NOMO-1 treated with DMSO at 0.1 percent for 48 hours (cell line): ENCODE measurements around the gene PPP4R3B.

Experiments used
- DNase-seq: peaks from one replicate; lab custom pipeline; 2025; ENCODE audit not compliant: unreplicated experiment; lab: John Stamatoyannopoulos, UW

PPP4R3B gene

DNA sequence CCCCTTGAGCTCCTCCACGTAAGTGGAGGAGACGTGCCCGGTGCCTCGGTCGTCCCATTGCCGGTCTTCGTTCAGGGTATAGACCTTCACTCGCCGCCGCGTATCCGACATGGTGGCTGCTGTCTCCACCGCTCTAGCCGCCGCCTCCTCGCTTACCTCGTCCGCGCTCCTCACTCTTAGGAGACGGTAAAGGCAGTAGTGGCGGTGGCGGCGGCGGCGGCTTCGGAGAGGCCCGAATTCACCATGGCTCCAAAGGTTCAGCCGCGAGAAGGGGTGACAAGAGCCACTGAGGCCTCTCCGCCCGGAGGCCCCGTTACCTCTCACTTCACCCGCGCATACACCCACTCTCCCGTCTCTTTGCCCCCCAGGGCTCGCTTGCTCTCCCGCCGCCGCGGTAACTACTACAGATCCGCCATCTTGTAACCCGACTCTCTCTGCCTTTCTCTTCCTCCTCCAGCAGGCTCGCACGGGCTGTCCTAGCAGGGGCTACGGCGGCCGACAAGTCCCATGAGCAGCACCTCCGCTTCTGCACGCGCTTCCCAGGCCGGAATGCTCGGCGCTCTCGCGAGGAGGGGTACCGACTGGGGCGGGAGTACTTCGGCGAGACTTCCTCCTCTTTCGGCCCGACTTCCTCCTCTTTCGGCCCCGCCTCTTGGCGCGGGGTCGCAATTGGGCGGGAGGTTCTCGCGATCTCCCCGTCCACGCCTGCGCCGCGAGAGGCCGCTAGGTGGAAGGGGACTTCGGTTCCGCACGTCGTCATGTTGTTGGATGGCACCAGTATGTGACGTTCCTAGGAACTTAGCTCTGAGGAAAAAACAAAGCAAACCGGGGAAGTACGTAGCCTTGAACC is at the start of gene PPP4R3B:
Gene PPP4R3B, minus strand, starts transcription at position 448 of the 850 bp plus-strand sequence. Its CDS starts 337 bp downstream, at position 111.
- peak; percentile 98 for DNase-seq

DNA sequence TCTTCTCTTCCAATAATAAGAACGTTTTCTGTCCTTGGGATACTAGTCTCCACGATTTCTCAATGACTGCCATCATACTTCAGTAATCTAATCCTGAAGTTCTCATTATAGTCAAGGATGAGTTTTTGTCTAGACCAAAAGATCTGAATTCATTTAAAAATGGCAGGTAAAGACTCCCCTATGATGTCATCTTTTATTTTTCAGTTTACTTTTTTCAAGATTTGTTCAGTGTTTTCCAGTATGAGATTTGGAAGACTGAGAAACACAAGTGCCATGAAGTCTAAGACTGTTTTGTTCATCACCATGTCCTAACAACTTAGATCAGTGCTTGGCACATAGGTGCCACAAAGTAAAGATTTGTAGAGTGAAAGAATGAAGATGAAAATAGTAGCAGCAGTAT is 35.8 kb upstream of the PPP4R3B start:
- DNase-seq = no peak

DNA sequence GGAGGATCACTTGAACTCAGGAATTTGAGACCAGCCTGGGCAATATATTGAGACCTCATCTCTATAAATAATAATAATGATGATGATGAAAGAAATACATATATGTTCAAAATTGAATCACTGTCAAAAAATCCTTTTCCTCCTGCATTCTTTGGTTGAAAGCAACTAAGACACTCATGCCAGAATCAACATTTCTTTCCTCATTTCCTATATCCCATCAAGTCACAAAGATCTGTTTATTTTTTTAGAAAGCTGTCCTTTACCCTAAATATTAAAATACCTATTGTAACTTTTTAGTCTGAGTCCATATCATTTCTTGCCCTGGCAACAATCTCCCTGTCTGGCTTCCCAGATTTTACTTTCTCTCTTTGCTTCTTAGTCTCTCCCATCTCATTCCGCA is 31.8 kb upstream of the PPP4R3B start:
- DNase-seq = no peak

DNA sequence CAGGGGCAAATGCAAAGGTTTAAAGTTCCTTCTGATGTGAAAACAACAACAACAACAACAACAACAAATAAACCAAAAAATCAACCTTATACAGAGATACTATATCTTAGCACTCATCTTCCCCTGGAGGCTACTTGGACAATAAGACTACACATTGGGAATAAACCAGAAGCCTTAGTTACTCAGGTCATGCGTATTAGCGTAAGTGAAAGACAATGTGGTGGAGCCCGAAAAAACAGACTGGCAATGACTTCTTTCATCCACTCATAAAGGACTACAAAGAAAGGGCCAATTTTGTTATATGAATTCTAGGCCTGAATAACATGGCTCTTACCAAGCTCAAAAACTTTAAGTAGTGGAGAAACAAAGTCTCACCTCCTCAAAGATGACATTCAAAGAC is 19.4 kb upstream of the PPP4R3B start:
- DNase-seq = no peak

DNA sequence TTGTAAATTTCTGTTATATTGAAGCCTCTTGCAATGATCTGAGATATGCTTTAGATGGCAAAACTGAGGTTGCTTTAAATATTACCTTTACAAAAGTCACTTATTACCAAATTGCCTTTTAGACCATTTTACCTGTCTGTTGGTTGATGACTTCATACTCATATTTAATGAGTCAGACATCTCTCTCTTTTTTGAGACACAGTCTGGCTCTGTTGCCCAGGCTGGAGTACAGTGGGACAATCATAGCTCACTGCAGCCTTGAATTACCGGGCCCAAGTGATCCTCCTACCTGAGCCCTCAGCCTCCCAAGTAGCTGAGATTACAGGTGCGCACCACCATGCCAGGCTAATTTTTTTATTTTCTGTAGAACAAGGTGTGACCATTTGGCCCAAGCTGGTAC is 11.5 kb upstream of the PPP4R3B start:
- no peak for DNase-seq

DNA sequence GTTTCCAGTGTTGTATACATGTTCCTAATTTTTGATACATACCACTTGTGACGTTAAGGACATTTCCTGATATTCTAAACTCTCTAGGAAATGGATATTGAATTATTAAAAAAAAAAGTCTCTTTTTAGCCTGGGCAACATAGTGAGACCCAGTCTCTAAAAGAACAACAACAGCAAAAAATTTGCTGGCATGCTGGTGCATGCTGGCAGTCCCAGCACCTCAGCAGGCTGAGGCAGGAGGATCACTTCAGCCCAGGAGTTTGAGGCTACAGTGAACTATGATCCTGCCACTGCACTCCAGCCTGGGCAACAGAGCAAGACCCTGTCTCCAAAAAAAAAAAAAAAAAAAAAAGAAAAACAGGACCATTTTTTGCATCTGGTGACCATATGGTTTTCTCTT is 10.5 kb upstream of the PPP4R3B start:
- no peak for DNase-seq

DNA sequence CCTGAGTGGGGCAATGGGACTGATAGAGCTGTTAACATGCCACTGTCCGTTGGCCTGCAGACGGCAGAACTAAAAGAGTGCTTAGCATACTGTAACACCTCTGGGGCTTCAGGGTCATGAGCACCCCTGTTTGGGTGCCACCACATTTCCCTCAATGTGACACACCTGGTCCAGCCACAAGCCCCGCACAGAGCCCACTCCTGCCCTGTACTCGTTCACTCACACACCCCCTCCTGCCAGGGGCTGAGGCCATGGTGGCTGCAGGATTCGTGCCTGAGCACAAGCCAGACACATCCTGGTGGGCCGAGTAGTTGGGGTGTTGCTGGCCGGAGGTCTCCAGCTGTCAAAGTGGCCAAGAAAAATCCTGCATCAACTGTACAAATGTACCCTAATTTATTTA is 4.4 kb upstream of the PPP4R3B start:
- no peak for DNase-seq

DNA sequence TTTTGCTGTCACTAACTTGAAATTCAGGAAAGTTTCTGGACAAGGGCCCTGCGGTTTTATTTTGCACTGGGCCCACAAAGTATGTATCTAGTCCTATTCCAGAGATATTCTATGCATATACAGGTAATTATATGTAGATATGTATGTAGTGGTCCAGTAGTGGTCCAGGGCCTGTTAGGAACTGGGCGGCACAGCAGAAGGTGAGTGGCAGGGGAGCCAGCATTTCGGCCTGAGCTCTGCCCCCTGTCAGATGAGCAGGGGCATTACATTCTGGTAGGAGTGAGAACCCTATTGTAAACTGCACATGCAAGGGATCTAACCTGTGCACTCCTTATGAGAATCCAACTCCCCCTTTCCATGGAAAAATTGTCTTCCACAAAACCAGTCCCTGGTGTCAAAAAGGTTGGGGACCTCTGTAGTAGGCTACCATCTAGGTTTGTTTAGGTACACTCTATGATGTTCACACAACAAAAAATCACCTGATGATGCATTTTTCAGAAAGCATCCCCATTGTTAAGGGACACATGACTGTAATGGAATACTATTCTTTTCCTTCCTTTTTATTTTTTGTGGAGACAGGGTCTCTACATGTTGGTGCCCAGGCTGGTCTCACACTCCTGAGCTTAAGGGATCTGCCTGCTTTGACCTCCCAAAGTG is 2.8 kb upstream of the PPP4R3B start:
- DNase-seq = peak; percentile 24

DNA sequence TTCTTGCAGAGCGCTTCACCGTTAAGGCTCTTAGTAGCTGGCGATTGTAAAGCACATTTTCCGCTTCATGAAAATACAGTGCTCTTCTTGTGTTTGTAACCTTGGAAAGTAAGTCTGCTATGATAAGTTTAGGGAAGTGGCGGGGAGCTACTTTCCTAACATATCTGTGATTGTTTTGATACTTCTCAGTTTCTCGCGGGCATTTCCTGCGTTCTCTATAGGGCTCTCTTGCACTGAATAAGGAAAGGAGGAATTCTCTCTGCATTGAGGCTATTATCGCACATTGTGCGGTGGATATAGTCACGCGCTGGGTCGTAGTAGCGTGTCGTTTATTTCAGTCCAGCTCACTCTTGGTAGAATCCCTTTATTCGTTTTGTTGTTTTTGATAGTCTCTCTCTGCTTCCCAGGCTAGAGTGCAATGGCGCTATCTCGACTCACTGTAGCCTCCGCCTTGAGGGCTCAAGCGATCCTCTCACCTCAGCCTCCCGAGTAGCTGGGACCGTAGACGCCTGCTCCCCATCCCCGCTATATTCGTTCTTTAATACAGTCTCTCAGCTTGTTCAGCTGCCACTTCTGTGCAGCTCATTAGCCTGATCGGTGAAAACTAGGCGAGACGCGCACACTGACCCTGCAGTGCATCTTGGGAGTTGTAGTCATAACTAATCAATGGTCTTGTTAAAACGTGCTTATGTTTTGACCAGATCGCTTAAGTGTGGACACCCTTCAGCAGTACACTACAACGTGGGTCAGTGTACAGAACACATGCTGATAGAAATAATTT is 1.0 kb upstream of the PPP4R3B start:
- DNase-seq = peak; percentile 50

DNA sequence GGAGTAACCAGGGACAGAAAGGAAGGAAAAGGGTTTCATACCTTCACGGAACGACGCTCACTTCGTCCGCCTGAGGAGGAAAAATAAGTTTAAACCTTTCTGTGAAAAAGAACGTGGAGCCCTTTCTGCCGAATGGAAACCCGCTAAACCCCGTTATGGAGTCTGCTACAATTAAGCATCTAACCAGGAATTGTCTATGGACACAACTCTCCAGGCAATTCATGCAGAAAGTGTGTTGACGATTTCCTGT is 528 bp upstream of the PPP4R3B start:
- no peak for DNase-seq

DNA sequence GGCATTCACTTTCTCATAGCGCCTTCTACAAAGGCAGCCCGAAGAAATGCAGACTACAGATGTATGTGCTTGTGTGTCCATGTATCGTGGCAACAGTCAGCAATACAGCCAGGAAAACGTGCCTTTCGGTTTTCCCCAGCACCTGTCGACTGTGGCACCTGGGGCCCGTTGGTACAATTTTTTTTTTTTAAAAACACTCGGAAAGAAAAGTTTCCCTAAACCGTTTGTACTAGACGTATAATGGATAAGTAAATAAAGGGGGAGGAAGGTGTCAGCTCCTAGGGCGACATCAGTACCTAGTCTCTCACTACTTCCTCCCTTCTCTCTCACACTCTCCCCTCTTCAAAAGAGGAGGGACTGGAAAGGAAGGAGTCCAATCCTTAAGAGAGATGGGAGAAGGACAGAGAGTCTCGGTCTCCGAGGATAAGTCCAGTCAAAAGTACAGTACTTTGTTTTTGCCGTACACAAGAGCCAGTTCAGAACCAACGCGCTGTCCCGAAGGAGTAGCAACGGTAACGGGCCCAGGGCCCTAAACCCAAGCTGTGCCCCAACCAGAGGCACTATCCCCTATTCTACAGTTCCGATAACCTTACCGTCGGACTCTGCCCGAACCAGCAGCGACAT is 759 bp downstream of the PPP4R3B start:
- DNase-seq = peak; percentile 56

DNA sequence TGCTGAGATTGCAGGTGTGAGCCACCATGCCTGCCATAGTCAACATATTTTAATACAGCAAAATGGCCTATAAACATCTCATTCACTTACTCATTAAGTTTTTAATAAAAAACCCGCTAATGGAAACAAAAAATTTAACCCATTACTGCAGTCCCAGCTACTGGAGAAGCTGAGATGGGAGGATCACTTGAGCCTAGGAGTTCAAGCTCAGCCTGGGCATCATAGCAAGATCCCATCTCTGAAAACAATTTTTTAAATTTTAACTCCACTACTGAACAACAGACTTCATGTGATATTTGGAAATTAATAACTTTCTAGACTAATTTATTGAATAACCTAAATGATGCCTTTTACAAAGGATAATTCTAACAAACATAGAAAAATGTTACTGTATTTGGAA is 5.4 kb downstream of the PPP4R3B start:
- no peak for DNase-seq

DNA sequence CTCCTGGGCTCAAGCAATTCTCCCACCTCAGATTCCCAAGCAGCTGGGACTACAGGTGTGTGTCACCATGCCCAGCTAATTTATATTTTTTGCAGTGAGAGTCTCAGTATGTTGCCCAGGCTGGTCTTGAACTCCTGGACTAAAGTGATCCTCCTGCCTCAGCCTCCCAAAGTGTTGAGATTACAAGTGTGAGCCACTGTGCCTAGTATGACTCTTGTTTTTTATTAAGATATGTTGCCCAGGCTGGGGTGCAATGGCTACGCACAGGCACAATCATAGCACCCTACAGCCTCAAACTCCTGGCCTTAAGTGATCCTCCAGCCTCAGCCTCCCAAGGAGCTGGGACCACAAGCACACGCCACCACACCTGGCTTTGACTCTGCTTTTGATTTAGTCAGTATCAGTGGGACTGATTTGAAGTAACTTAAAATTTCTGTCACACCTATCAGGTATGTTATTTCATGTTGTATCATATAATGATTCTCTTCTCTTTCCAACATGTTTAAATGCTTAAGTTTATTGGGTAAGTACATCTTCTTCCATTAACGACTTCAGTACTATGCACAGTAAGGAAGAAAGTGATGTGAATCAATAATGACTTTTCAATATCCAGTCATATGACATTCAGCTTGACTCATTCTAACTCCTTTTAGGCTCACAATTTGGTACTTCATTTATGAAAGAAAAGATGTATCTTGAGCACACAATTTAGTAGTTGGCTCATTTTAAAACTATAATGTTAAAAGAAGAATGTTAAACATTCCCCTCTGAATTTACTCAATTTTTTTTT is 6.3 kb downstream of the PPP4R3B start:
- DNase-seq = no peak

DNA sequence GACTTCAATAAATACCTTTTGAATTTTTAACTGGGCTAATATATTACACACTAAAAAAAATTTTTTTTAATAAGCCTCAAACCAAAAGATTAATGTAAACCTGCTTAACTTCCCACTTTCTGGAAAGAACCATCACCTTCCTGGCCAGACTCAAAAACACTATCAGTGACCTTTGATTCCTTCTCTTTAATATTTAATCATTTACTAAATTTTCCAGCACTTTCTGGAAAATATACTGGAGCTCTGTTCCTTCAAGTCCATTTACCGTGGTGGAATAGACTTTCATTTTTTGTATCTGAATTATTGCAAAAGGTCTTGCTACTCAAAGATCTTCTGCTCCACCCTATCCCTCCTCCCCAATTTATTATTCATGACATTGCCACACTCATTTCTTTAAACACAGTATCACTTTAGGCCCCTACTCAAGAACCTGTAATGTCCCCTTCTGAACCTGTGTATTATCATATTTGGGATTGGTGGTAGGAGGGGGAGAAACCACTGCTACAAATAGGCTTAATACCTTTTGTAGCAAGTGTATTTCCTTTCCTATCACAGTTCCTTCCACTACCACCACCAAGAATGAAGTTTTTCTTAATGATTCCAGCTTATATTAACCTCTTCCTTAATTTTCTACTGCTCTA is 7.4 kb downstream of the PPP4R3B start:
- no peak for DNase-seq

DNA sequence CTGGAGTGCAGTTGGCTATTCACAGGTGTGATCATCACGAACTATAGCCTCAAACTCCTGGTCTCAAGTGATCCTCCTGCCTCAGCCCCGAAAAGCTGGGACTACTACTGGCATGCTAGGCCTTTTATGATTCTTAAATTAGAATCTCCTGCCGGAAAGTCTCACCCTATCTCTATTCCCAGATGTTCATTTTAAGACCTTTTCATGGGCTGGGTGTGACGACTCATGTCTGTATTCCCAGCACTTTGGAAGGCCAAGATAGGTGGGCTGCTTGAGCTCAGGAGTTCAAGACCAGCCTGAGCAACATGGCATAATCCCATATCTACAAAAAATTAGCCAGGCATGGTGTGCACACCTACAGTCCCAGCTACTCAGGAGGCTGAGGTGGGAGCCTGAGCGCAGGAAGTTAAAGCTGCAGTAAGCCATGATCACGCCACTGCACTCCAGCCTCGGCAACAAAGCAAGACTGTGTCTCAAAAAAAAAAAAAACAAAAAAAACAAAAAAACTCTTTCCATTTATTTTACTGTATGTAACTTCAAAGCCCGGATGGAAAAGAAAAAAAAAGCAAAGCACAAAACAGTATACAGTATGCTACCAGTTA is 8.1 kb downstream of the PPP4R3B start:
- DNase-seq = no peak

DNA sequence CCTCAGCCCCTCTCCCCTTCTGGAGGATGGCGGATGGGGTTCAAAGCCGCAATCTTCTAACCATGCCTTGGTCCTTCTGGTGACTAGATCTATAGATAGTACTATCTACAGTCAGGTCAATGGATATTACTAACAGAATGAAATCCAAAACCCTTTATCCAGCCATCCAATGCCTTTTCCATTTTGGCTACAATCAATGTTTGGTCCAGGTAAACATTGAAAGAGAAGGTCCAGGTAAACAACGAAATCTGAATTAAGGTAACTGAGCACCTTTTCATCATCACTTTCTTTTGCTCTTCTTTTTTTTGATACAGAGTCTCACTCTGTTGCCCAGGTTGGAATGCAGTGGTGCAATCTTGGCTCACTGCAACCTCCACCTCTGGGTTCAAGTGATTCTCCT is 9.7 kb downstream of the PPP4R3B start:
- no peak for DNase-seq

DNA sequence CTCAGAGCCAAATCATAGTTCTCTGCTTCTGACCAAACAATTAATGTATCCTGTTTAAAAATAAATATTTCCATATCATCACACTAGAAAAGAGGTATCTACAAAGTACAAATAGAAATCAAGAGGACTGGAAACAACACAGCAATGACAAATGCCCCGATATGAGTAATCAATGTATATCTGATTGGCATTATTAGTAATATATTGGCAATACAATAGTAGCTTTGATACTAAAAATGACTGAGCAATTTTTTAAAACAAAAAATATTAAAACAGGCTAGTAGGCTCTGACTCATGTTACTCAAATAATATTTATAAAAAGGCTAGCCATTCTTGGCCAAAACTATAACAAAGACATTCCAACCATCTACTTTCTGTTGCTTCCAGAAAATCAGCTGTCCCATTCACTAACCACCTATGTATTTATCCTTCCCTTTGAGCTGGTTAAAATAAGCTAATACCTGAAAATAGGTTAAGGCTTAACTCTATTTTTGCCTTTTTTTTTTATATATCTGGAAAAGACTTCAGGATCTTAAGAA is 13.3 kb downstream of the PPP4R3B start:
- no peak for DNase-seq

DNA sequence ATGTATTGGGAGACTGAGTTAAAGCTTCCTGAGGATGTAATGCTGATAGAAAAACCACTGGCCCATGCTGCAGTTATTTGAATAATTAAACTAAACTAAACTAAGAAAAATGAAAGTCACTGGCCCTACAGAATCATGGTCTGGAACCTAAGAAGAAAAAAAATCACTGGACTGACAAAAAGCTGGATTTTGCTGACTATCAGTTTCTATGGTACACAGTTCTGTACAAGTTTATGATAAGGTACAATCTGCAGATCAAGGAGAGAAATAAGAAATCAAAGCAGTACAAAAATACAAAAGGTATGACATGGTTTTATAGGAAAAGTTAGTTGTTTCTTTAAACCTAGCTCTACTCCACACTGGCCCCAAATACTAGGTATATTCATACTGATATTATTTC is 15.6 kb downstream of the PPP4R3B start:
- no peak for DNase-seq

DNA sequence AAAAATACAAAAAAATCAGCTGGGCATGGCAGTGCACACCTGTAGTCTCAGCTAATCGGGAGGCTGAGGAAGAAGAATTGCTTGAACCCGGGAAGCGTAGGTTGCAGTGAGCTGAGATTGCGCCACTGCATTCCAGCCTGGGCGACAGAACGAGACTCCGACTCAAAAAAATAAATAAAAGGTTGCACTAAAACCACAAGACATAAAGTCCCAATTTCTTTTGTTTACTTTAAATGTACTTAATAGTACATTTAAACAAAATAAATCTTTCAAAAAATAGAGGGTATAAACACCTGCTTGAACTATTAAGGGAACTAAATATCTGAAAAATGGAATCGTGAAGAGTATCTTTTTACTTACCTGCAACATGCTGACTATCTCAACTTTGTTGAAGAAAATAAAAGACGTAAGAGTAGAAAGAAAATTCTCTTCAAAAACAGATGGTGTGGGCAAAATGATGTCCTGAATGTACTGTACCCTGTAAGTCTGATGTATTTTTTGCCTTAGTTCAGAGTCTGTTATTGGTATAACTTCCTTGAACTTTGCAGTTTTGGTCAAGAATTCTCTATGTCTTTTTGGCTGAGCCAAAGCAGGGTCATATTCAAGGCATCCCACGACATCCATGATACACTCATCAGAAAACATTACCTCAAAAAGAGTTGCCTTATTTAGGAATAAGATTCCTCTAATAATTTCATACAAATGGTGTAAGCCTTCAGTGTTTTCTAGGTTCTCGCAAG is 19.2 kb downstream of the PPP4R3B start:
- DNase-seq = no peak
